Effector memory CD8-positive, alpha-beta T cell (primary cell): Measurements from ENCODE around the gene CD5L.
A peak's percentile ranks its signal among the peaks of the same experiment; 100 is the strongest.

Experiments
- ATAC-seq: fragments of 150-1000 bp; cut with Tn5 transposase; replicated peaks from 2 replicates; pipeline ENCODE4 v1.10.0; 2021; ENCODE audit warnings: mild to moderate bottlenecking, moderate library complexity
- DNase-seq, 3 experiments: peaks; one replicate each; pipeline ENCODE4 v3.0.0; 2021
- H3K27ac Mint-ChIP-seq, 2 donors: one replicate each; pipeline ENCODE4 v1.8.0; 2022; ENCODE audit warnings: mild to moderate bottlenecking in 2 of 2, mixed read lengths in 2 of 2, moderate library complexity in 2 of 2
- H3K27me3 Mint-ChIP-seq, 2 donors: one replicate each; pipeline ENCODE4 v1.8.0; 2022; ENCODE audit warnings: mixed read lengths in 2 of 2
- H3K36me3 Mint-ChIP-seq: one replicate; pipeline ENCODE4 v1.8.0; 2022; ENCODE audit warnings: mild to moderate bottlenecking, moderate library complexity, mixed read lengths; ENCODE audit not compliant: insufficient read depth
- H3K4me1 Mint-ChIP-seq, 2 donors: one replicate each; pipeline ENCODE4 v1.8.0; 2022; ENCODE audit warnings: low read depth in 2 of 2, mixed read lengths in 2 of 2
- H3K4me3 Mint-ChIP-seq, 2 donors: one replicate each; pipeline ENCODE4 v1.8.0; 2022; ENCODE audit warnings: mild to moderate bottlenecking in 2 of 2, mixed read lengths in 2 of 2, moderate library complexity in 2 of 2
- H3K9me3 Mint-ChIP-seq, 2 donors: one replicate each; pipeline ENCODE4 v1.8.0; 2022; ENCODE audit warnings: mixed read lengths in 2 of 2
- total RNA-seq, 9 experiments: gene quantifications; one replicate each; lab custom pipeline; 2026; lab: John Stamatoyannopoulos, UW

The CD5L gene
- 0 reads per million in 9 experiments for total RNA-seq

DNA sequence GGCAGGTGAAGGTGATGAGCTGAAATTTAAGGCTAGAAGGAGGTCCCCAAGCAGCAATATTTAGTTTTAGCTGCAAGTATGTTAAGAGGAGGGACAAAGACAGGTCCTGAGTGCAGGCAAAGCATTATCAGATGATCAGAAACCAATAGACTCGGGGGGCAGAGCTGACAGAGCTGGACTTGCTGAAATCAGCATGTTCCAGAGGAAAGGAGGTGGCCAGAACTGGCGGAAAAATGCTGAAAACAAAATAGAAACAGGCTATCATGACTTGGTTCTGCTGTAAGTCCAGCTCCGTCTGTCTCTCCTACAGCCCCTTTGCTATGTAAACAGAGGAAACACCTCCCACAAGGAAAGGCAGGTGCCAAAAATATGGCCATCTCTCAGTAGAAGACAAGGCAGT, at the start of gene CD5L:
Gene CD5L (minus strand): TSS at position 101 of the 400 bp plus-strand sequence. CDS start 107 bp downstream, outside the sequence.
- Mint-ChIP-seq H3K4me3 (no peak within 1 kb of the TSS), H3K27ac (peak within 1 kb of the TSS in 1 of 2 donors; percentile 10), H3K36me3 (no peaks in the 10 kb centered on the region), H3K4me1 (no peaks in the 10 kb centered on the region), H3K9me3 (no peaks in the 10 kb centered on the region), H3K27me3 (peaks cover 0 to 6% of the 10 kb centered on the region in 2 donors)
- DNase-seq (no peak), ATAC-seq (no peak)

DNA sequence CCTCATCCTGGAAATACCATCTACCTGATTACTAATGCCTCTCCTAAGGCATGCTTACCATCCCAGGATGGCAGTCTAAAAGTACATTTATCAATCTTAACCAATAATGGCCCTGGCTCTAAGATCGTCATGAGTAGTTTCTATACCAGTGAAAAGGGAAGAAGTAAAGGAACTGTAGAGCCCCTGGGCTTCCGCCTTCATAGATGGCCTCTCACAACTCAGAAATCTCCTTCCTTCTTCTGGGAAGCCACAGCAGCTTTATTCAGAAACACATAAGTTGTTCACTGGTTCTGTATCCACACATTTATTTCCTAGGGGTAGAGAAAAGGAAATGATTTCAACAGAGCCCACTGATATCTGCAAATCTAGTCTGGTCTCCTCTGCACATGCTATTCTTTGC, 41.0 kb upstream of the CD5L start:
- no peaks in the 10 kb centered on the region for H3K4me1 Mint-ChIP-seq
- no peak overlapping the region for H3K4me3 Mint-ChIP-seq
- no peaks in the 10 kb centered on the region for H3K36me3 Mint-ChIP-seq
- peaks cover 0 to 6% of the 10 kb centered on the region in 2 donors for H3K9me3 Mint-ChIP-seq
- H3K27ac Mint-ChIP-seq, result no peak overlapping the region
- DNase-seq (no peak), ATAC-seq (no peak)
- peaks cover 36 to 42% of the 10 kb centered on the region in 2 donors for H3K27me3 Mint-ChIP-seq

DNA sequence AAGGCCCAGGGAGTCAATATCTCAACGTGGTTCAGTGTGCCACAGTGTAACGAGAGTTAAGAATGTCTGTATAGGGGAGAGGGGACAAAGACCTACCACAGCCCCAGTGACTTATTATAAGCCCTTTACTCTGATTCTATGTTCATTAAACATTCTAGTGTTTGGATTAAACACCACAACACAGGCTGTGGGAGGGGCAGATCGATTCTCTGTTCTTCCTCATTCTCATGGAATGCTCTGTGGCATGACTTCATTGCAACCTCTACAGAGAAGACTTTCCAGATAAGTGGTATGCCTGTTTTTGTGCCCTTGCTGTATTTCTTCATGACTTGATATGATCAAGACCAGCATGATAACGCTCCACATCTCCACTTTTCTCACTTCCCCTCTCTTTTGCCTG, 39.0 kb upstream of the CD5L start:
- peaks cover 28 to 35% of the 10 kb centered on the region in 2 donors for H3K27me3 Mint-ChIP-seq
- no peaks in the 10 kb centered on the region for H3K4me1 Mint-ChIP-seq
- DNase-seq (no peak), ATAC-seq (no peak)
- no peak overlapping the region for H3K27ac Mint-ChIP-seq
- H3K36me3 Mint-ChIP-seq, result no peaks in the 10 kb centered on the region
- peaks cover 0 to 6% of the 10 kb centered on the region in 2 donors for H3K9me3 Mint-ChIP-seq
- H3K4me3 Mint-ChIP-seq, result no peak overlapping the region

DNA sequence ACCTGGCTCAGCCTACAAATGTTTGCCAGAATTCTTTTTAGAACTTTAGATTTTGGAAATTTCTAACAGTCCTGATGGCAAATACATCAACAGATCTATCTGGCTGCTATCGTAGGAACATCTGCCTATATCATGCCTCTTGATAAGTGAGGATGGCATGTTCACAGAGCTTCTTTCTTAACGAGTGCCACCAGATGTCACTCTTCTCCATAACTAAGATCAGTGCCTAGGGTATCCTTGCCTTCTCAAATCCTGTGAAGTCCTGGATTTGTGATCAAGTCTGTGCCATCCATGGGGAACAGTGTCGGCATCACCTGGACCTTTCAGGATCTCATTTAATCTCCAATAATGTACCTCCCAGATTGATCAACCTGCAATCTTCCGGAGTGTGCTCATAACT, 36.5 kb upstream of the CD5L start:
- peaks cover 0 to under 1% of the 10 kb centered on the region in 2 donors for H3K9me3 Mint-ChIP-seq
- H3K4me3 Mint-ChIP-seq, result no peak overlapping the region
- no peak for DNase-seq
- H3K27me3 Mint-ChIP-seq, result peaks cover 25 to 32% of the 10 kb centered on the region in 2 donors
- no peaks in the 10 kb centered on the region for H3K36me3 Mint-ChIP-seq
- no peaks in the 10 kb centered on the region for H3K4me1 Mint-ChIP-seq
- H3K27ac Mint-ChIP-seq, result no peak overlapping the region
- ATAC-seq, result no peak

DNA sequence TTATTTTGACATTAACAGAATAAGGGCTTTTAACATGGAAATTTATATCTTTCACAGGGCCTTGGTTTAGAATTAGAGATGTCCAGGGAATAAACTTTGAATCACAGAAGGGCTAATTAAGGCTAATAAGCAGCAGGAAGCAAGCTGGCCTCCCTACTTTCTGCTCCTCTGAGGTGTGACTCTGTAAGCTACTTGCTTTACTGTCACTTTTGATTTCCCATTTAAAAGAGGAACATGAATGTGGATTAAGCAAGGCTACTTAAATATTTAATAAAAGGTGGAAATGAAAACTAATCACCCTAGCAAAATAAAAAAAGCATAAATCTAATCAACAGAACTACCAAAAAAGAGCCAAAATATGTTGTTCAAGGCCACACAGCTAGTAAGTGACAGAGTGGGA, 28.9 kb upstream of the CD5L start:
- H3K9me3 Mint-ChIP-seq, result no peaks in the 10 kb centered on the region
- peaks cover 32 to 39% of the 10 kb centered on the region in 2 donors for H3K27me3 Mint-ChIP-seq
- H3K36me3 Mint-ChIP-seq, result no peaks in the 10 kb centered on the region
- no peaks in the 10 kb centered on the region for H3K4me1 Mint-ChIP-seq
- ATAC-seq, result no peak
- no peak for DNase-seq
- no peak overlapping the region for H3K27ac Mint-ChIP-seq
- no peak overlapping the region for H3K4me3 Mint-ChIP-seq

DNA sequence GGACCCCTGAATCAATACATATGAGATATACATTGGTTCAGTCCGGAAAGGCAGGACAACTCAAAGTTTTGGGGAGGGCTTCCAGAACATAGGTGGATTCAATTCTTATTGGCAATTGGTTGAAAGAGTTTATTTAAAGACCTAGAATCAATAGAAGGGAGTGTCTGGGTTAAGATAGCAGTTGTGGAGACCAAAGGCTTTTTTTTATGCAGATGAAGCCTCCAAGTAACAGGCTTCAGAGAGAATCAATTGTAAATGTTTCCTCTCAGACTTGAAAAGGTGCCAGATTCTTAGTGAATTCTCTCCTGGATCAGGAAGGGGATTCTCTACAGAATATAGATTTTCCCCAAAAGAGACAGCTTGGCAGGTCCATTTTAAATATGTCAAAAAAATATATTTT, 27.0 kb upstream of the CD5L start:
- Mint-ChIP-seq H3K4me1 (no peaks in the 10 kb centered on the region), H3K27me3 (peaks cover 37 to 38% of the 10 kb centered on the region in 2 donors), H3K9me3 (no peaks in the 10 kb centered on the region), H3K4me3 (no peak overlapping the region), H3K27ac (no peak overlapping the region), H3K36me3 (no peaks in the 10 kb centered on the region)
- ATAC-seq, result no peak
- no peak for DNase-seq

DNA sequence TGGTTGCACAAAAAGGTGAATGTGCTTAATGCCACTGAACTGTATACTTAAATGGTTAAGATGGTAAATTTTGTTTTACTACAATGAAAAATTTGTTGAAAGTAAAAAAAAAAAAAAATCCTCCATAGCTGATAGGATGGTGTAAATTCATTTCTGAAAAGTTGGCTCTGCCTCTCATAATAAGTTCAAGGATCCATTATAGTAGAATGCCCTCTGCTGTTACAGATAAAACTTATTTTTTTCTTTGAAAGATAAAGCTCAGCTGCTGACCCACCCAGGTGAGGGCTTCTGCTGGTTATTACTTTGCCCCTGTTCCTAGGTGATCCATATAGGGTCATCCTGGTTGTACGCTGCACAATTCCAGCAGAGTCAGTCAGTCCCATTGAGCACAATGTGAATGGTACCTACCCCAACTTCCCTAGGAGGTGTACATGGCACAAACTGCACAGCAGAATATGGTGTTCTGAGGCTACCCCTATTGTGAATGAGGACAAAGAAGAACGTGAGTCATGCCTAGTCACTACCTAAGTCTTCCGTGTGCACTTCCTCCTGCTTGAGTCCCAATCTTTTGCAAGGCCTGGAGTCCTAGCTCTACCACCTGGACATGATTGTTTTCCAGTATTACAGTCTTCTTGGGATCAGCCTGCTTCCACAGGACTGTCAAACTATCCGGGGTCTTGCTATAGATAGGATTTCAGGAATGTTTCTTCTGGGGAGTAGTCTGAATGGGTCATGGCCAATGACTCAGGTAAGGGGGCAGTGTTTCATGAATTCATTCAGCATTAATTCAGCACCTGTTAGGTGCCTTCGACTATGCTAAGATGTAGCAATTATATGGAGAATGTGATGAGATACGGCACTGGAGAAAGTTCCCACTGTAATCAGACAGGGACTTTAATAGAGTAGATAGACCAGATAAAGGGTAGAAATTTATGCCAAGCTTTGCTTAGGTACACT, 20.8 kb upstream of the CD5L start:
- Mint-ChIP-seq H3K9me3 (no peaks in the 10 kb centered on the region), H3K27ac (no peak overlapping the region), H3K4me3 (no peak overlapping the region), H3K4me1 (no peaks in the 10 kb centered on the region), H3K27me3 (peaks cover 22 to 26% of the 10 kb centered on the region in 2 donors), H3K36me3 (no peaks in the 10 kb centered on the region)
- no peak for DNase-seq
- ATAC-seq, result no peak

DNA sequence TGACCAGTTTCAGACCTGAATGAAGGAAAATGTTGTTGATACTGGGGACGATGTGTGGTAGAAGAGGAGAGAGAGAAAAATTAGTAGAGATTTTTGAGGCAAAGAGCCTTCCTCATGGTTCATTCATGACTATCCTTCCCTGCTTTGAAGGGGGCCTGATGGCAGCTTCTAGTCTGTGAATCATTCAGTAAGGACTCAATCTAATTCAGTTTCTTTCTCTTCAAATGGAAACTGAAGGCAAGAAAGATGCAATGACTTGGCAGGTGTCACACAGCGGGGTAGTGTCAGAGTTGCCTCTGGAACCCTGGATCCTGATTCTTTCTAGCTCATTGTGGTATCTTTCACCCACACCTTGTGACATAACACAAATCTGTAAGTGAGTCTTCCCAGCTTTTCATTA, 14.9 kb upstream of the CD5L start:
- no peak for DNase-seq
- no peak overlapping the region for H3K4me3 Mint-ChIP-seq
- ATAC-seq, result no peak
- H3K4me1 Mint-ChIP-seq, result no peaks in the 10 kb centered on the region
- no peaks in the 10 kb centered on the region for H3K36me3 Mint-ChIP-seq
- H3K9me3 Mint-ChIP-seq, result no peaks in the 10 kb centered on the region
- H3K27ac Mint-ChIP-seq, result no peak overlapping the region
- no peaks in the 10 kb centered on the region for H3K27me3 Mint-ChIP-seq

DNA sequence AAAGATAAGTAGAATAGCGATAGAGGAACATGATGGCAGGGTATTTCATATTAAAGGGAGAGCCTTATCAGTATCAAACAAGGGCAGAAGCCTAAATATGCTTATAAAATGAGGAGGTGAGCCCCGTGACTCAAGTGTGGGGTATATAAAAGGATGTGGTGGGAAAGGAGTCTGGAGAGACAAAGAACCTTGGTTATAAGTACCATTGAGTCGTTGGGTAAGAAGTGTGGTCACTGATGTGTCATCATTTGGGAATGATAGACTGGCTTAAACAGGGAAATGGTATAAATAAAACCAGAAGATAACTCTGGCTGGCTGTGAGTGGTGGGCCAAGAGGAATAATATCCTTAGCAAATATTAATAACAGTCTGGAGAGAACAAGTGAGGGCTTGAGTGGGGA, 10.9 kb upstream of the CD5L start:
- H3K4me3 Mint-ChIP-seq, result no peak overlapping the region
- H3K4me1 Mint-ChIP-seq, result peaks cover 0 to 4% of the 10 kb centered on the region in 2 donors
- ATAC-seq (no peak), DNase-seq (no peak)
- peaks cover 0 to 7% of the 10 kb centered on the region in 2 donors for H3K27me3 Mint-ChIP-seq
- no peaks in the 10 kb centered on the region for H3K36me3 Mint-ChIP-seq
- H3K27ac Mint-ChIP-seq, result no peak overlapping the region
- H3K9me3 Mint-ChIP-seq, result no peaks in the 10 kb centered on the region

DNA sequence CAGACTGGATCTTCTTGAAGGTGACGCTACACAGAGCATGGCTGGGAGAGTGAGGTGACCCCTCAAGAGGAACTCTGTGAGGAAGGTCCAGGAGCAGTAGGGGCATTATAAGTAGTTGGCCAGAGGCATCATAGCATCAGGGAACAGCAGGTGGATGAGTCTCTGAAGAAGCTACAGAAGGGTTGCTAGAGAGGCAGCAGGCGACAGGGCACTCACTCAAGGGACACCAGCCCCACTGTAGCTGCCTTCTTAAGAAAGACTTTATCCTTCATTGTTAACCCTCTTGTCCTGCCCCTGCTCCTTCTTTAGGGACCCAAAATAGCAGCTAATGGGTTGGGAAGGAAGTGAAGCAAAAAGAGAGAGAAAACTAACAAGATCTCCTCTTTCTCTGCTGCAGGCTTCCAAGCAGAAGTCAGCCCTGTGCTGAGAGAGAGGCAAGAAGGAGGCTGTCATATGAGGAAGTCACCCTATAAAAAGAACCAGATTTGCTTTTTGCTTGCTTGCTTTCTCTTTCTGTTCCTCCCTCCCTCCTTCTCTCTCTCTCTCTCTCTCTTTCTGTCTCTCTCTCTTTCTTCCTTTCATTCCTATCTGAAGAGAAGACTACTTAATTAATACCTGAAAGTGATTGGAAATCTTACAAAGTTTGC, 7.7 kb upstream of the CD5L start:
- Mint-ChIP-seq H3K4me1 (peaks cover 0 to 4% of the 10 kb centered on the region in 2 donors), H3K4me3 (no peak overlapping the region), H3K27me3 (peaks cover 2 to 7% of the 10 kb centered on the region in 2 donors), H3K36me3 (no peaks in the 10 kb centered on the region), H3K27ac (peak overlapping the region in 1 of 2 donors; percentile 48), H3K9me3 (no peaks in the 10 kb centered on the region)
- ATAC-seq (no peak), DNase-seq (no peak)

DNA sequence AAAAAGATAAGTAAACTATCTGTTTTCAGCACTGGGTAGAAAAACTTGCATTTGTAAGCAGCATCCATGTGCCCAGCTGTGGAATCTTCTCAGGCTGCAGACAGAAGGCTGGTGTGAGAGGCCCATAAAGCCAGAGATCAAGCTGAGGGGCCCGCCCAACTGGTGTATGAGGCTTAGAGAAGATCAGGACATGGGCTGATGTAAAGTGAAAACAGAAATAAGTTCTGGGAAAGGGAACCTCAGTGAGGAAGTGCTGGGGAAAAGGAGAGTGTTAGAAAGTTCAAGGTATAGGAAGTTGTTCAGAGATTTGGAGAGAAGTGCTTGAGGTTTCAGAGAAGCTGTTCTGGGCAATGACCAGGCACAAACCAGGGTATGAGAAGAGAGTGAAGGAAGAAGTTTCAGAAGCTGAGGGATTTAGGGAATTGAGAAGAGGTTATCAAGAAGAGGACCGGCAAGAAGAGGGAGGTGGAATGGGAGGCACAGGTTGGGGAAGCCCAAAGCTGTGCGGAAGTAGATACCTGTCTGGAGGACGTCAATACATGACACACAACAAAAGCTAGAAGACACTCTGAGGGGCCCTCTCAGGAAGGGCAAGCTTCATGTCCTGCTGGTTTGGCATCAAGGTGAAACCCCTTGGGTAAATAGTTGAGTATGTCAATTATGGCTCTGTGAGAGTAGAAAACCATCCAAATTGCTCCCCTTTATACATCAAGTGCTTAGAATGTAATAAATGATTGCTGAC, 2.7 kb upstream of the CD5L start:
- H3K27me3 Mint-ChIP-seq, result peaks cover 0 to 6% of the 10 kb centered on the region in 2 donors
- no peaks in the 10 kb centered on the region for H3K4me1 Mint-ChIP-seq
- no peak overlapping the region for H3K27ac Mint-ChIP-seq
- no peak for ATAC-seq
- no peak overlapping the region for H3K4me3 Mint-ChIP-seq
- H3K36me3 Mint-ChIP-seq, result no peaks in the 10 kb centered on the region
- DNase-seq, result no peak
- no peaks in the 10 kb centered on the region for H3K9me3 Mint-ChIP-seq

DNA sequence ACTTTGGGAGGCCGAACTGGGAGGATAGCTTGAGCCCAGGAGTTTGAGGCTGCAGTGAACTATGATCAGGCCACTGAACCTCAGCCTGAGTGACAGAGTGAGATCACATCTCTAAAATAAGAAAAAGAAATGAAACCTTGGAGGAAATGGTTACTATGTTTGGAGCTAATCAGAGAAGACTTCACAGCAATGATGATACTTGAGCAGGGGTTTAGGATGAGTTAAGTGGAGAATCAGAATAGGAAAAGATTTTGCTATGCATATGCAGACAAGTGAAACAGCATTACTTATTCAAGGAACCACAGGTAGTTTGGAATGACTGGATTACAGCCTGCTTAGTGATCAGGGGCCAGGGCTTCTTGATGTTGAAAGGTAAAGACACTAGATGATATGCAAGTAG, 1.3 kb upstream of the CD5L start:
- no peak for DNase-seq
- no peak for ATAC-seq
- H3K27ac Mint-ChIP-seq, result peak overlapping the region in 1 of 2 donors; percentile 10
- H3K27me3 Mint-ChIP-seq, result peaks cover 0 to 6% of the 10 kb centered on the region in 2 donors
- H3K36me3 Mint-ChIP-seq, result no peaks in the 10 kb centered on the region
- no peak overlapping the region for H3K4me3 Mint-ChIP-seq
- no peaks in the 10 kb centered on the region for H3K9me3 Mint-ChIP-seq
- H3K4me1 Mint-ChIP-seq, result no peaks in the 10 kb centered on the region

DNA sequence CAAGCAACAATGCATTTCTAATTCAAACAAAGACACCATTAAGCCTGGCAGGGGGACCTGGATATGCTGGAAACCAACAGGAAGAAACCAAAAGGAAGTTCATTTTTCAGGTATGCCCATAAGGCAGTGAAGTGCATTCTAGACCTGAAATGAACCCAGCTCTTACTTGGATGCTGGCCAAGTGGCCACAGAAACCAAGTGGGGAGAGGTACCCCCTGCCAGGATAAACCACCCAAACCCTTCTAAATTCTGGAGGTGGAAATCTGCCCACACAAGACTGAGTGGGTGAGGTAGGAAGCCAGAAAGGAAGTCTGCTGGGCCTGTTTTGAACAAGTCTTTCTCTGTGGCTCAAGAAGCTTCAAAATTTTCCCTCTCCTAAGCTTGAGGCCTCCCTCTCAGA, 2.6 kb downstream of the CD5L start:
- Mint-ChIP-seq H3K36me3 (no peaks in the 10 kb centered on the region), H3K4me3 (no peak overlapping the region), H3K27ac (no peak overlapping the region), H3K4me1 (no peaks in the 10 kb centered on the region), H3K9me3 (no peaks in the 10 kb centered on the region), H3K27me3 (peaks cover 0 to under 1% of the 10 kb centered on the region in 2 donors)
- ATAC-seq, result no peak
- DNase-seq, result no peak
